Esophagus squamous epithelium (tissue), 4 donors: ENCODE results near the gene HOXD10.

Source experiments
- CTCF ChIP-seq, 6 experiments: fragments of 450-650 bp in 4 of 6; fragments of 200-600 bp in 2 of 6; sonication (generic) in 2 of 6; IDR thresholded peaks; one replicate each; pipeline ENCODE4 v1.5.1; 2016 to 2019; ENCODE audit warnings: antibody characterized with exemption in 6 of 6, mild to moderate bottlenecking in 4 of 6, moderate library complexity in 4 of 6
- POLR2A ChIP-seq, 4 donors: fragments of 450-650 bp; IDR thresholded peaks; one replicate each; pipeline ENCODE4 v1.6.1; 2017; ENCODE audit warnings: antibody characterized with exemption in 4 of 4, mild to moderate bottlenecking in 4 of 4, moderate library complexity in 3 of 4

DNA sequence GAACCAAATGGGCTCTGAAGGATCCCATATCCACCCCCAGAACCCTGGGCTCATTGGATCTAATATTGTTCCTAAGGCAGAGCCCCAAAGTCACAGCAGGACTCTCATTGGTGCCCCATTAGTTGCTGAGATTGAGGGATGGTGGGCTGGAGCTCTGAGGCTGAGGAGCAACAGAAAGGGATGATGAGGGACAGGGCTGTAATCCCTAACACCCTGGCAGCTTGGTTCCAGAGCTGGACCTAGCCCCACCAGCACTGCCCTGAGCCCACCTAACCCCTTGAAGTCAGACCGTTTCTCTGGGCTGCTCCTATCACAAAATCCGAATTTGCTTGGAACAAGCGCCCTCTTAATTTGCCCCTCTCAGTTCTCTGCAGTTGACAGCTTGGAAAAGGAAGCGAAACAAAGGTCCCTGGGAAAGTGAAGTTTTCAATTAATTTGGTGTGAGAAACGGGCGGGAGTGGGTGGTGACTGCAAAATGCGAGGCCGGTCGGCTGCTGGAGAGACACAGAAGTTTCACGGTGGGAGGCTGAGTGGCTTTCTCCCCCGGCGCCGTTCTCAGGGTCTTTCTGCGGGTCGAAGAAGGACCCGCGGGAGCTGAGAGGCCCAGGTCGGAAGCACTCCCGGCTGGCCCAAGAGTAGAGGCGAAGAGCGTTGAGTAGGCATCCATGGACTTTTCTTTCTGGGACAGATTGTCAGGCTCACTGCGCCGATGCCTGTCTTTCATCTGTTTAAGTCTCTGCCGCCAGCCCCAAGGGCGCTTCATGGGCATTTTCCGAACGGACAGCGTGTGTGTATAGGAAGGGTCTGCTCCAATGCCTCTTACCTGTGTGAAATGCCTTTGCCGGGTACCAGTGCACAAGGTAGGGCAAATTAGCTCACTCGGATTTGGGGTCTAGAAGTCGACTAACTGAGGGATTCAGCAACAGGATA, 25.0 kb upstream of the HOXD10 start:
- TF ChIP-seq CTCF (IDR thresholded peaks at IDR 0.05) (no peak), POLR2A (IDR thresholded peaks at IDR 0.05) (no peak)
